Effector memory CD4-positive, alpha-beta T cell (primary cell): ENCODE measurements around the gene HMG20B.

ENCODE experiments used
- DNase-seq, 3 donors: peaks; one replicate each; pipeline ENCODE4 v3.0.0-alpha.2; 2020
- H3K27ac ChIP-seq: 2 replicates; pipeline ENCODE4 v1.7.0; 2013; ENCODE audit warnings: mild to moderate bottlenecking, low read length, moderate library complexity; ENCODE audit not compliant: insufficient read depth, poor library complexity, severe bottlenecking
- H3K27me3 ChIP-seq: replicated peaks from 2 replicates; pipeline ENCODE4 v1.7.0; 2013; ENCODE audit warnings: mild to moderate bottlenecking, low read length; ENCODE audit not compliant: insufficient read depth, control insufficient read depth, poor library complexity, severe bottlenecking
- H3K36me3 ChIP-seq: 2 replicates; pipeline ENCODE4 v1.7.0; 2013; ENCODE audit warnings: mild to moderate bottlenecking, low read length, moderate library complexity; ENCODE audit not compliant: control insufficient read depth, insufficient read depth
- H3K4me1 ChIP-seq: 2 replicates; pipeline ENCODE4 v1.7.0; 2013; ENCODE audit warnings: low read length, mild to moderate bottlenecking; ENCODE audit not compliant: control insufficient read depth, insufficient read depth, poor library complexity, severe bottlenecking
- H3K4me3 ChIP-seq: 2 replicates; pipeline ENCODE4 v1.7.0; 2013; ENCODE audit warnings: low read length, low read depth, mild to moderate bottlenecking; ENCODE audit not compliant: insufficient read depth, poor library complexity, severe bottlenecking
- H3K9me3 ChIP-seq: 2 replicates; pipeline ENCODE4 v1.7.0; 2013; ENCODE audit warnings: mild to moderate bottlenecking, low read length, moderate library complexity; ENCODE audit not compliant: control insufficient read depth

HMG20B gene

GRCh38 chr19:3613818-3614661 lies 41.3 kb downstream of the HMG20B start:
- H3K9me3 ChIP-seq, result no peaks in the 10 kb centered on the region
- no peaks in the 10 kb centered on the region for H3K27me3 ChIP-seq
- H3K4me1 ChIP-seq, result no peaks in the 10 kb centered on the region
- no peak overlapping the region for H3K4me3 ChIP-seq
- peaks cover 39% of the 10 kb centered on the region for H3K36me3 ChIP-seq
- no peak for DNase-seq
- H3K27ac ChIP-seq, result no peak overlapping the region

GRCh38 chr19:3614858-3615505 lies 42.2 kb downstream of the HMG20B start:
- peaks cover 46% of the 10 kb centered on the region for H3K36me3 ChIP-seq
- no peaks in the 10 kb centered on the region for H3K9me3 ChIP-seq
- no peak overlapping the region for H3K27ac ChIP-seq
- no peaks in the 10 kb centered on the region for H3K4me1 ChIP-seq
- no peak for DNase-seq
- no peak overlapping the region for H3K4me3 ChIP-seq
- H3K27me3 ChIP-seq, result no peaks in the 10 kb centered on the region

- no peak overlapping the region for H3K27ac ChIP-seq
- no peaks in the 10 kb centered on the region for H3K9me3 ChIP-seq
- peaks cover 48% of the 10 kb centered on the region for H3K36me3 ChIP-seq
- H3K4me3 ChIP-seq, result no peak overlapping the region
- no peaks in the 10 kb centered on the region for H3K4me1 ChIP-seq
- no peaks in the 10 kb centered on the region for H3K27me3 ChIP-seq
- no peak for DNase-seq
Observed at GRCh38 chr19:3615524-3616135, 42.9 kb downstream of the HMG20B start.

- Histone ChIP-seq H3K36me3 (peaks cover 48% of the 10 kb centered on the region), H3K27me3 (no peaks in the 10 kb centered on the region), H3K4me1 (no peaks in the 10 kb centered on the region), H3K27ac (no peak overlapping the region), H3K9me3 (no peaks in the 10 kb centered on the region), H3K4me3 (no peak overlapping the region)
- no peak for DNase-seq
Observed at GRCh38 chr19:3617463-3617862, 44.7 kb downstream of the HMG20B start.

DNA sequence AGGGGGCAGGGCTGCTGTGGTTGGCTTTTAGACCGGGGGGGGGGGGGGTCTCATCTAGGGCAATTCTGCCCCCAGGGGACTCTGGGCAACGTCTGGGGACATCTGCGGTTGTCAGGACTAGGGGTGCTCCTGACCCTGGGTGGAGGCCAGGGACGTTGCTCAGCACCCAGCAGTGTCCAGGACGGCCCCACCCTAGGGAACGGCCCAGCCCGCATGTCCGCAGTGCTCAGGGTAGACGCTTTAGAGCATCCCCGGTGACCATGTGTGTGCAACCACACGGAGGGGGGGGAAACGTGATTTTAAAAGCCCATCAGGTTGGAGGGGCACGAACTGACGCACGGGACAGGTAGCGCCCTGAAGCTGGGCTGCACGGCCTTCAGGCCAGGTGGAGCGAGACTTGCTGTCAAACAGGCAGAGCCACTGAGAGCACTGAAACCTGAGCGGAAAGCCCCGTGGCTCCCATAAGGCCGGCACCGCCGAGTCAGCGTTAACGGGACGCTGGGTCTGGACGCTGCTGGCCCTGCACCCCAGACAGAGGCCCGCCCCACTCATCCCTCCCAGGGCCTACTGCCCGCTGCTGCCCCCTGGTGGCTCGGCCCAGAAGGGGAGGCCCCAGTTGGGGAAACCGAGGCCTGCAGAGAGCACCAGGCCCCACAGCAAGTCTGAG lies 45.5 kb downstream of the HMG20B start:
- Histone ChIP-seq H3K9me3 (no peaks in the 10 kb centered on the region), H3K4me1 (no peaks in the 10 kb centered on the region), H3K4me3 (no peak overlapping the region), H3K27ac (no peak overlapping the region), H3K36me3 (peaks cover 49% of the 10 kb centered on the region), H3K27me3 (no peaks in the 10 kb centered on the region)
- peak in 2 of 3 donors; percentile 19 to 20 for DNase-seq

DNA sequence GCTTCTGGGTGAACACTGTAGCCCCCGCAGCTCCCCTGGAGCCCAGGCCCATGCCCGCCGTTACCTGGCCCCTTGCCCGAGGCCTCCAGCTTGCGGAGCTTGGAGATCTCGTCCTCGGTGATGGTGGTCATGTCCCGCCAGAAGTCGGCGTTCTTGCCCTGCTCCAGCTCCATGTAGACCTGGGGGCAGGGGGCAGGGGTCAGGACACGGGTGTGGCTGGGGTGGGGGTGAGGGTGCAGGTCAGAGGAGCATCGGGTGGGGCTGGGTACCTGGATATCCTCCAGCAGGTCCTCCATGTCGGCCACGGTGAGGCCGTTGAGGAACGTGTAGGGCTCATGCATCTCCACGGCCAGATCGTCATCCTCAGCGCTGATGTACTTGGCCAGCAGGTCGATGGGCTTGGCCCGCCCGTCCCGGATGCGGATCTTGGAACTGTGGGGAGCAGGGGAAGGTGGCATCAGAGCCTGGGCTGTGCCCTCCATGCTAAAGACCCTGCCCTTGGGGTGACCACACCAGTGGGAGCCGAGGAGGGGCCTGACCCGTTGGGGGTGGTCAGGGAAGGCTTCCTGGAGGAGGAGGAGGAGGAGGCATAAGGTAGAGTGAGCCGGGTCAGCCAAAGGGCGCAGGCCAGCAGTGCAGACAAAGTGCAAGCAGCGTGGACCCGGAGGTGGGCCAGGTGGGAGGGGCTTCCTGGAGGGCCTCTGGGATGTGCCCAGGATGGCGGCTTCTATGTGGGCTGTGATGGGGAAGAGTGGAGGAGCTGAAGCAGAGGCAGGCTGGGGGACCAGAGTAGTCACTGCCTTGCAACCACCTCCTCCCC lies 46.3 kb downstream of the HMG20B start:
- H3K27me3 ChIP-seq, result no peaks in the 10 kb centered on the region
- H3K4me1 ChIP-seq, result no peaks in the 10 kb centered on the region
- H3K9me3 ChIP-seq, result no peaks in the 10 kb centered on the region
- H3K27ac ChIP-seq, result no peak overlapping the region
- no peak for DNase-seq
- peaks cover 49% of the 10 kb centered on the region for H3K36me3 ChIP-seq
- no peak overlapping the region for H3K4me3 ChIP-seq

- no peak overlapping the region for H3K27ac ChIP-seq
- H3K4me3 ChIP-seq, result no peak overlapping the region
- H3K36me3 ChIP-seq, result peaks cover 49% of the 10 kb centered on the region
- no peaks in the 10 kb centered on the region for H3K9me3 ChIP-seq
- H3K27me3 ChIP-seq, result no peaks in the 10 kb centered on the region
- H3K4me1 ChIP-seq, result peaks cover 2% of the 10 kb centered on the region
- DNase-seq, result no peak
Observed at GRCh38 chr19:3619631-3620012, 46.9 kb downstream of the HMG20B start.

- peaks cover 5% of the 10 kb centered on the region for H3K4me1 ChIP-seq
Observed at GRCh38 chr19:3620145-3620816, 47.5 kb downstream of the HMG20B start.

More at GRCh38 chr19:3620145-3620816, 47.5 kb downstream of the HMG20B start:
- no peaks in the 10 kb centered on the region for H3K9me3 ChIP-seq
- peaks cover 49% of the 10 kb centered on the region for H3K36me3 ChIP-seq
- no peaks in the 10 kb centered on the region for H3K27me3 ChIP-seq
- no peak overlapping the region for H3K4me3 ChIP-seq
- H3K27ac ChIP-seq, result no peak overlapping the region
- no peak for DNase-seq
